ENCODE results near the gene CCNH. TPM values are rescaled to one million over a fixed set of nuclear protein-coding genes. Genes with fewer than 3 reads are reported as not detected.

Gene CCNH
- total RNA-seq, 2 donors from 2014 or later: 59.0 to 67.4 TPM

GRCh38 chr5:87361031-87361445, 51.7 kb downstream of the CCNH start:
- H3K4me1 Mint-ChIP-seq: peaks cover 21% of the 10 kb centered on the region
- H3K9me3 Mint-ChIP-seq: no peaks in the 10 kb centered on the region
- peaks cover 86% of the 10 kb centered on the region for H3K36me3 Mint-ChIP-seq (ENCODE audit: low read depth)
- no peak overlapping the region for H3K27ac Mint-ChIP-seq
- no peaks in the 10 kb centered on the region for H3K27me3 Mint-ChIP-seq
- no peak for ATAC-seq (replicated peaks)
- H3K4me3 Mint-ChIP-seq: no peak overlapping the region

- ATAC-seq (replicated peaks): no peak
- Mint-ChIP-seq H3K4me1 (peaks cover 21% of the 10 kb centered on the region), H3K27me3 (no peaks in the 10 kb centered on the region), H3K27ac (no peak overlapping the region), H3K4me3 (no peak overlapping the region), H3K36me3 (ENCODE audit: low read depth) (peaks cover 90% of the 10 kb centered on the region), H3K9me3 (no peaks in the 10 kb centered on the region)
Observed at GRCh38 chr5:87360132-87360531, 52.6 kb downstream of the CCNH start.

GRCh38 chr5:87359106-87359505, 53.6 kb downstream of the CCNH start:
- no peak overlapping the region for H3K27ac Mint-ChIP-seq
- peaks cover 24% of the 10 kb centered on the region for H3K4me1 Mint-ChIP-seq
- H3K4me3 Mint-ChIP-seq: no peak overlapping the region
- no peak for ATAC-seq (replicated peaks)
- H3K36me3 Mint-ChIP-seq (ENCODE audit: low read depth): peaks cover 90% of the 10 kb centered on the region
- no peaks in the 10 kb centered on the region for H3K9me3 Mint-ChIP-seq
- no peaks in the 10 kb centered on the region for H3K27me3 Mint-ChIP-seq

GRCh38 chr5:87354496-87354895, 58.2 kb downstream of the CCNH start:
- Mint-ChIP-seq H3K36me3 (ENCODE audit: low read depth) (peaks cover 89% of the 10 kb centered on the region), H3K4me3 (no peak overlapping the region), H3K4me1 (peaks cover 21% of the 10 kb centered on the region), H3K27ac (peak overlapping the region; percentile 5), H3K27me3 (no peaks in the 10 kb centered on the region), H3K9me3 (no peaks in the 10 kb centered on the region)
- ATAC-seq (replicated peaks): no peak

GRCh38 chr5:87347841-87348240, 64.9 kb downstream of the CCNH start:
- no peaks in the 10 kb centered on the region for H3K27me3 Mint-ChIP-seq
- no peak for ATAC-seq (replicated peaks)
- peaks cover 5% of the 10 kb centered on the region for H3K4me1 Mint-ChIP-seq
- peaks cover 72% of the 10 kb centered on the region for H3K36me3 Mint-ChIP-seq (ENCODE audit: low read depth)
- no peak overlapping the region for H3K4me3 Mint-ChIP-seq
- H3K9me3 Mint-ChIP-seq: peaks cover 3% of the 10 kb centered on the region
- no peak overlapping the region for H3K27ac Mint-ChIP-seq

GRCh38 chr5:87347272-87347671, 65.5 kb downstream of the CCNH start:
- Mint-ChIP-seq H3K4me3 (no peak overlapping the region), H3K4me1 (peaks cover 5% of the 10 kb centered on the region)
- no peak for ATAC-seq (replicated peaks)

More at GRCh38 chr5:87347272-87347671, 65.5 kb downstream of the CCNH start:
- H3K9me3 Mint-ChIP-seq: peaks cover 3% of the 10 kb centered on the region
- no peaks in the 10 kb centered on the region for H3K27me3 Mint-ChIP-seq
- H3K27ac Mint-ChIP-seq: no peak overlapping the region
- H3K36me3 Mint-ChIP-seq (ENCODE audit: low read depth): peaks cover 72% of the 10 kb centered on the region

Other genes with a start within 250 kb of the CCNH start
- gene RASA1, start 145.0 kb downstream of the CCNH start, total RNA-seq: 10 to 100 TPM; 25.1 to 28.4 TPM

Measured in activated T-helper 17 cell treated with anti-CD3 and anti-CD28 coated beads, Interleukin-2, amount 50 U/mL, for 72 hours (primary cell).